ENCODE measurements around the gene ESYT3. TPM values are rescaled to one million over a fixed set of nuclear protein-coding genes. Genes with fewer than 3 reads are reported as not detected.

ESYT3 gene
- total RNA-seq, 1 experiment from 2014 or later, result 0.15 TPM

- no peak overlapping the region for H3K27ac ChIP-seq (ENCODE audit: low read depth, low read length, poor library complexity, severe bottlenecking)
- intact Hi-C loops (cut with micrococcal nuclease; ENCODE audit: unreplicated experiment), result no loop called here
- ChIA-PET CTCF (interaction anchor here (0.5 to 1.6 kb wide), 2 partner anchors 45 to 457 kb away, joined by 4 read pairs; no protein-coding TSS in a partner anchor), POLR2A (ENCODE audit: low non-redundant PET) (no interaction called here)
- H3K4me3 ChIP-seq (ENCODE audit: low read depth, low read length, poor library complexity, severe bottlenecking), result no peak overlapping the region
- H3K4me1 ChIP-seq (ENCODE audit: insufficient read depth, low read length, poor library complexity, severe bottlenecking), result no peaks in the 10 kb centered on the region
- DNase-seq (ENCODE audit: low spot score), result no peak
- BruUV-seq (replicated peaks), result no TSS peak
- no peaks in the 10 kb centered on the region for H3K27me3 ChIP-seq (replicated peaks; ENCODE audit: insufficient read depth, low read depth, low read length, poor library complexity)
- no peaks in the 10 kb centered on the region for H3K9me3 ChIP-seq (ENCODE audit: low read depth, low read length, poor library complexity, severe bottlenecking)
- no peaks in the 10 kb centered on the region for H3K36me3 ChIP-seq (ENCODE audit: insufficient read depth, low read length, poor library complexity, severe bottlenecking)
- TF ChIP-seq EZH2 (IDR thresholded peaks at IDR 0.05; ENCODE audit: borderline replicate concordance, low read depth, low read length, poor library complexity, severe bottlenecking) (no peak), CTCF (conservative IDR thresholded peaks at IDR 0.05; ENCODE audit: low read depth, low read length) (no peak)
These were observed 25.5 kb downstream of the ESYT3 start for GRCh38 chr3:138459619-138460535.

- H3K9me3 ChIP-seq (ENCODE audit: low read depth, low read length, poor library complexity, severe bottlenecking), result no peaks in the 10 kb centered on the region
- no peak overlapping the region for H3K4me3 ChIP-seq (ENCODE audit: low read depth, low read length, poor library complexity, severe bottlenecking)
- ChIA-PET CTCF (interaction anchor here (0.5 to 1.6 kb wide), 2 partner anchors 45 to 456 kb away, joined by 4 read pairs; no protein-coding TSS in a partner anchor), POLR2A (ENCODE audit: low non-redundant PET) (no interaction called here)
- no peaks in the 10 kb centered on the region for H3K27me3 ChIP-seq (replicated peaks; ENCODE audit: insufficient read depth, low read depth, low read length, poor library complexity)
- H3K36me3 ChIP-seq (ENCODE audit: insufficient read depth, low read length, poor library complexity, severe bottlenecking), result no peaks in the 10 kb centered on the region
- H3K4me1 ChIP-seq (ENCODE audit: insufficient read depth, low read length, poor library complexity, severe bottlenecking), result no peaks in the 10 kb centered on the region
- no peak for TF ChIP-seq EZH2 (IDR thresholded peaks at IDR 0.05; ENCODE audit: borderline replicate concordance, low read depth, low read length, poor library complexity, severe bottlenecking)
- no peak for TF ChIP-seq CTCF (conservative IDR thresholded peaks at IDR 0.05; ENCODE audit: low read depth, low read length)
- no peak for DNase-seq (ENCODE audit: low spot score)
- H3K27ac ChIP-seq (ENCODE audit: low read depth, low read length, poor library complexity, severe bottlenecking), result no peak overlapping the region
- intact Hi-C loops (cut with micrococcal nuclease; ENCODE audit: unreplicated experiment), result no loop called here
- no TSS peak for BruUV-seq (replicated peaks)
These were observed 26.3 kb downstream of the ESYT3 start for GRCh38 chr3:138460536-138461205.

- no peaks in the 10 kb centered on the region for H3K27me3 ChIP-seq (replicated peaks; ENCODE audit: insufficient read depth, low read depth, low read length, poor library complexity)
- no peaks in the 10 kb centered on the region for H3K9me3 ChIP-seq (ENCODE audit: low read depth, low read length, poor library complexity, severe bottlenecking)
- intact Hi-C loops (cut with micrococcal nuclease; ENCODE audit: unreplicated experiment), result no loop called here
- H3K4me3 ChIP-seq (ENCODE audit: low read depth, low read length, poor library complexity, severe bottlenecking), result no peak overlapping the region
- DNase-seq (ENCODE audit: low spot score), result no peak
- TF ChIP-seq EZH2 (IDR thresholded peaks at IDR 0.05; ENCODE audit: borderline replicate concordance, low read depth, low read length, poor library complexity, severe bottlenecking) (no peak), CTCF (conservative IDR thresholded peaks at IDR 0.05; ENCODE audit: low read depth, low read length) (no peak)
- H3K36me3 ChIP-seq (ENCODE audit: insufficient read depth, low read length, poor library complexity, severe bottlenecking), result no peaks in the 10 kb centered on the region
- H3K4me1 ChIP-seq (ENCODE audit: insufficient read depth, low read length, poor library complexity, severe bottlenecking), result no peaks in the 10 kb centered on the region
- H3K27ac ChIP-seq (ENCODE audit: low read depth, low read length, poor library complexity, severe bottlenecking), result no peak overlapping the region
- BruUV-seq (replicated peaks), result no TSS peak
- ChIA-PET CTCF (interaction anchor here (1.6 kb wide), 1 partner anchor 455 kb away, joined by 4 read pairs; no protein-coding TSS in a partner anchor), POLR2A (ENCODE audit: low non-redundant PET) (no interaction called here)
These were observed 26.8 kb downstream of the ESYT3 start for GRCh38 chr3:138461246-138461645.

Data from A673 (cell line).